HCT116 (cell line): ENCODE data around the gene GFY. TPM values are rescaled to one million over a fixed set of nuclear protein-coding genes. Genes with fewer than 3 reads are reported as not detected.
A peak's percentile ranks its signal among the peaks of the same experiment; 100 is the strongest.

ENCODE experiments used
- ATAC-seq: fragments of 200-7000 bp; cut with Tn5 transposase; 2 replicates; pipeline ENCODE4 v1.9.1; 2020; ENCODE audit warnings: mild to moderate bottlenecking, moderate library complexity
- BruUV-seq: library from RNA; stranded (reverse); fragments of 400-500 nt; replicated peaks from 2 replicates; lab custom pipeline; 2021; lab: Mats Ljungman, UMichigan
- CTCF ChIA-PET: fragments of 300-600 bp; sonication (Branson Sonifier 250); formaldehyde crosslinking; loops from one replicate; lab custom pipeline; 2021; ENCODE audit warnings: antibody characterized with exemption; lab: Charles Lee
- POLR2A ChIA-PET: fragments of 300-600, 350-600 bp; sonication (Branson Sonifier 250); formaldehyde crosslinking; loops from one replicate; lab custom pipeline; 2021; ENCODE audit warnings: antibody characterized with exemption; lab: Charles Lee
- RAD21 ChIA-PET, 2 experiments: fragments of 300-600 bp; sonication (Branson Sonifier 250); formaldehyde crosslinking; loops; one replicate each; lab custom pipeline; 2023; ENCODE audit warnings: low total read pairs in 2 of 2; ENCODE audit not compliant: uncharacterized antibody in 2 of 2, unreplicated experiment in 2 of 2, low non-redundant PET in 1 of 2; lab: Charles Lee
- DNase-seq: peaks from one replicate; pipeline ENCODE4 v3.0.0-alpha.2; 2010; ENCODE audit warnings: low read depth, low spot score
- H2AFZ ChIP-seq: fragments of 200-600 bp; shearing (Covaris generic), sonication (generic); 2 replicates; pipeline ENCODE4 v1.6.1; 2017; ENCODE audit warnings: low read depth, mixed run types, mixed read lengths, antibody characterized with exemption, low read length; ENCODE audit not compliant: poor library complexity, severe bottlenecking
- H3K27ac ChIP-seq: 2 replicates; pipeline ENCODE4 v1.5.1; 2012; ENCODE audit warnings: low read depth, low read length
- H3K27me3 ChIP-seq: fragments of 200-600 bp; sonication (generic); 2 replicates; pipeline ENCODE4 v1.6.1; 2016; ENCODE audit warnings: mixed run types, low read length, mixed read lengths; ENCODE audit not compliant: insufficient read depth
- H3K36me3 ChIP-seq, 2 experiments: fragments of 200-500 bp in 1 of 2; fragments of 200-600 bp in 1 of 2; sonication (Bioruptor generic) in 1 of 2; sonication (generic) in 1 of 2; 2 replicates each; pipeline versions ENCODE4 v1.5.1 to v1.6.1; 2014 to 2016; ENCODE audit warnings: low read length in 2 of 2, inconsistent platforms in 1 of 2, mixed read lengths in 1 of 2, mixed run types in 1 of 2; ENCODE audit not compliant: insufficient read depth in 2 of 2, control insufficient read depth in 1 of 2
- H3K4me1 ChIP-seq, 2 experiments: fragments of 200-600 bp in 1 of 2; sonication (generic) in 1 of 2; 2 replicates each; pipeline versions ENCODE4 v1.5.1 to v1.6.1; 2012 to 2017; ENCODE audit warnings: low read length in 2 of 2, inconsistent platforms in 1 of 2, mild to moderate bottlenecking in 1 of 2, mixed read lengths in 1 of 2, mixed run types in 1 of 2, moderate library complexity in 1 of 2; ENCODE audit not compliant: insufficient read depth in 2 of 2, control insufficient read depth in 1 of 2
- H3K4me2 ChIP-seq: fragments of 200-600 bp; sonication (generic); 2 replicates; pipeline ENCODE4 v1.6.1; 2017; ENCODE audit warnings: mixed run types, low read length, mixed read lengths
- H3K4me3 ChIP-seq, 2 experiments: fragments of 200-600 bp in 1 of 2; sonication (generic) in 1 of 2; replicated peaks in 1 of 2; 2 replicates each; pipeline ENCODE4 v1.5.1; 2011 to 2016; ENCODE audit warnings: low read length in 2 of 2, control low read depth in 1 of 2, low read depth in 1 of 2, mild to moderate bottlenecking in 1 of 2, mixed read lengths in 1 of 2, mixed run types in 1 of 2
- H3K79me2 ChIP-seq: fragments of 200-600 bp; sonication (generic); 2 replicates; pipeline ENCODE4 v1.6.1; 2017; ENCODE audit warnings: mild to moderate bottlenecking, mixed run types, low read length, moderate library complexity, mixed read lengths; ENCODE audit not compliant: insufficient read depth
- H3K9ac ChIP-seq: fragments of 200-600 bp; sonication (generic); 2 replicates; pipeline ENCODE4 v1.6.1; 2016; ENCODE audit warnings: low read length, mixed read lengths
- H3K9me2 ChIP-seq: fragments of 200-600 bp; sonication (generic), shearing (Covaris generic); 2 replicates; pipeline ENCODE4 v1.6.1; 2017; ENCODE audit warnings: mixed run types, mild to moderate bottlenecking, moderate library complexity; ENCODE audit not compliant: insufficient read depth
- H3K9me3 ChIP-seq, 2 experiments: fragments of 200-500 bp in 1 of 2; fragments of 200-600 bp in 1 of 2; sonication (Bioruptor generic) in 1 of 2; sonication (generic) in 1 of 2; 2 replicates each; pipeline ENCODE4 v1.6.1; 2014 to 2017; ENCODE audit warnings: low read length in 2 of 2, mixed read lengths in 2 of 2, inconsistent platforms in 1 of 2, low read depth in 1 of 2, mild to moderate bottlenecking in 1 of 2, mixed run types in 1 of 2, moderate library complexity in 1 of 2; ENCODE audit not compliant: control insufficient read depth in 1 of 2, insufficient read depth in 1 of 2
- H4K20me1 ChIP-seq: fragments of 200-600 bp; sonication (generic), shearing (Covaris generic); 2 replicates; pipeline ENCODE4 v1.6.1; 2017; ENCODE audit warnings: mixed run types, mild to moderate bottlenecking, moderate library complexity; ENCODE audit not compliant: insufficient read depth
- CEBPB ChIP-seq: IDR thresholded peaks from 2 replicates; pipeline ENCODE4 v1.6.1; 2012; ENCODE audit warnings: low read depth
- ELF1 ChIP-seq: IDR thresholded peaks from 2 replicates; pipeline ENCODE4 v1.6.1; 2012; ENCODE audit warnings: low read depth, borderline replicate concordance
- EZH2 ChIP-seq: fragments of 200-600 bp; sonication (generic); IDR thresholded peaks from 2 replicates; pipeline ENCODE4 v1.6.1; 2017; ENCODE audit warnings: antibody characterized with exemption, mixed run types
- EZH2phosphoT487 ChIP-seq: fragments of 200-600 bp; IDR thresholded peaks from 2 replicates; pipeline ENCODE4 v1.6.1; 2018; ENCODE audit warnings: antibody characterized with exemption, borderline replicate concordance
- FOSL1 ChIP-seq: IDR thresholded peaks from 2 replicates; pipeline ENCODE4 v1.6.1; 2012; ENCODE audit warnings: low read depth
- POLR2AphosphoS5 ChIP-seq: IDR thresholded peaks from 2 replicates; pipeline ENCODE4 v1.6.1; 2011; ENCODE audit warnings: mild to moderate bottlenecking, low read depth, low read length, moderate library complexity
- RAD21 ChIP-seq: IDR thresholded peaks from 2 replicates; pipeline ENCODE4 v1.6.1; 2012; ENCODE audit warnings: low read depth, mild to moderate bottlenecking
- SP1 ChIP-seq: IDR thresholded peaks from 2 replicates; pipeline ENCODE4 v1.6.1; 2012; ENCODE audit warnings: low read depth
- TCF7L2 ChIP-seq: IDR thresholded peaks from 2 replicates; pipeline ENCODE4 v1.7.0; 2011; ENCODE audit warnings: borderline replicate concordance, inconsistent platforms; ENCODE audit not compliant: insufficient read depth, insufficient read length; ENCODE audit errors: extremely low read depth
- ZFX ChIP-seq: fragments of 450-650 bp; IDR thresholded peaks from 2 replicates; pipeline ENCODE4 v1.6.1; 2017
- intact Hi-C: fragments of 100-400 bp; cut with micrococcal nuclease; formaldehyde crosslinking; loops from 2 replicates; pipeline ENCODE4 v1.10.0; 2022
- total RNA-seq: library from RNA; stranded (reverse); gene quantifications from one replicate; pipeline ENCODE4 v1.2.1, GENCODE V29; 2021; ENCODE audit not compliant: unreplicated experiment
- TF ChIP-seq, protein P1 (sequence below): IDR thresholded peaks from 2 replicates; pipeline ENCODE4 v1.6.1; 2012
- TF ChIP-seq, protein P2 (sequence below): IDR thresholded peaks from 2 replicates; pipeline ENCODE4 v1.6.1; 2011; ENCODE audit warnings: mild to moderate bottlenecking, low read length, moderate library complexity; ENCODE audit not compliant: insufficient replicate concordance; ENCODE audit errors: extremely low read depth
- TF ChIP-seq, protein P3 (sequence below): IDR thresholded peaks from 2 replicates; pipeline ENCODE4 v1.6.1; 2012

GFY gene
- total RNA-seq, 1 experiment from 2014 or later: 2.6 TPM

DNA sequence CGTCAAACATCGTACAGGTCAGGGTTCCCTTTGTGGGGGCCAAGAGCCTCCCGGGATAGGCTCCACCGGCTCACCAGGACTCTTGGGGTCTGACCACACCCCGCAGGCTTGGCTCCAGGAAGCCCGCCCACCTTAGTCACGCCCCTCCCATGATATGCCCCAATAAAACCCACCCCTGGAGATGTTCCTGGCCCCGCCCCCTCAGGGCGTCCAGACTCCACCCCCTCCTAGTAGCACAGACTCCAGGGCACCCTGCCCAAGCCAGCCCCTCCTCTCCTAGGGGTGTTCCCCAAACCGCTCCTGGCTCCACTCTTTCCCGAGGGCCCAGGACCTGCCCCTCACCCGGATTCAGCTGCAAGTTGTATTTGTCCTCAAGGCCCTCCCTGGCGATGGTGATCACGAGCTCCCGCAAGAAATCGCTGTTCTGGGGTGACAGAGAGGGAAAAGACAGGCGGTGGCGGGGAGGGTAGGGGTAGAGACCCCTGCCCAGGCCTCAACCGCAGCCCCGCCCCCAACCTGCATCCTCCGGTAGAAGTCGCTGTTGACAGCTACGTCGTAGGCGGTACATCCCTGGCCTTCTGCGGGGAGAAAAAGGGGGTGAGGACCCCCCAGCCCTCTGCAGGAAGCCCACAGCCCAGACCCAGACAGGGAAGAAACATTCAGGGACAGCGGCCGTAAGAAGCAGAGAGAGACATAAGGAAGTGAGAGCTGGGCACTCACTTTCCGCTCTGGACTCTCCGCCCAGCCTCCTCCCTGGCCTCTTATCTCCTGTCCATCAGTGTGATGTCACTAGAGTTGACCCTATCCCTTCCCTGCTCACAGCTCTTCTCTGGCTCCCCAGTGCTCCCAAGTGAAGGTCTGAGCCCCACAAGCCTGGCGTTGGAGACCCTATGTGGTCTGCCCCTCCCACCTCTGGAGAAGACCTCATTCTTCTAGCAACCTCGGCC lies 22.6 kb downstream of the GFY start:
- Histone ChIP-seq H3K27ac (no peak overlapping the region; the same call in 1 of the 2 replicates), H3K4me1 (peaks cover 17 to 47% of the 10 kb centered on the region in 2 experiments; a peak in 3 of 4 replicates), H3K79me2 (peaks cover 25% of the 10 kb centered on the region), H2AFZ (no peak overlapping the region), H3K36me3 (peaks cover 14 to 16% of the 10 kb centered on the region in 2 experiments; a peak in 2 of 4 replicates), H3K9me3 (no peaks in the 10 kb centered on the region), H3K9ac (no peak overlapping the region), H3K4me2 (no peak overlapping the region), H3K9me2 (no peaks in the 10 kb centered on the region), H4K20me1 (no peaks in the 10 kb centered on the region), H3K4me3 (no peak overlapping the region), H3K27me3 (no peaks in the 10 kb centered on the region)
- CTCF ChIA-PET: no interaction called here
- DNase-seq: peak; percentile 50
- POLR2A ChIA-PET: no interaction called here
- peak; percentile 13 for ATAC-seq
- intact Hi-C loops: no loop called here
- BruUV-seq: no TSS peak
- TF ChIP-seq RAD21 (no peak), SP1 (no peak), FOSL1 (no peak), CEBPB (no peak), TCF7L2 (no peak), ZFX (no peak), EZH2phosphoT487 (no peak), EZH2 (no peak), POLR2AphosphoS5 (no peak; the same call in 1 of the 2 replicates), ELF1 (no peak)
- TF ChIP-seq, protein P1, sequence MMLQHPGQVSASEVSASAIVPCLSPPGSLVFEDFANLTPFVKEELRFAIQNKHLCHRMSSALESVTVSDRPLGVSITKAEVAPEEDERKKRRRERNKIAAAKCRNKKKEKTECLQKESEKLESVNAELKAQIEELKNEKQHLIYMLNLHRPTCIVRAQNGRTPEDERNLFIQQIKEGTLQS: no peak
- TF ChIP-seq, protein P2, sequence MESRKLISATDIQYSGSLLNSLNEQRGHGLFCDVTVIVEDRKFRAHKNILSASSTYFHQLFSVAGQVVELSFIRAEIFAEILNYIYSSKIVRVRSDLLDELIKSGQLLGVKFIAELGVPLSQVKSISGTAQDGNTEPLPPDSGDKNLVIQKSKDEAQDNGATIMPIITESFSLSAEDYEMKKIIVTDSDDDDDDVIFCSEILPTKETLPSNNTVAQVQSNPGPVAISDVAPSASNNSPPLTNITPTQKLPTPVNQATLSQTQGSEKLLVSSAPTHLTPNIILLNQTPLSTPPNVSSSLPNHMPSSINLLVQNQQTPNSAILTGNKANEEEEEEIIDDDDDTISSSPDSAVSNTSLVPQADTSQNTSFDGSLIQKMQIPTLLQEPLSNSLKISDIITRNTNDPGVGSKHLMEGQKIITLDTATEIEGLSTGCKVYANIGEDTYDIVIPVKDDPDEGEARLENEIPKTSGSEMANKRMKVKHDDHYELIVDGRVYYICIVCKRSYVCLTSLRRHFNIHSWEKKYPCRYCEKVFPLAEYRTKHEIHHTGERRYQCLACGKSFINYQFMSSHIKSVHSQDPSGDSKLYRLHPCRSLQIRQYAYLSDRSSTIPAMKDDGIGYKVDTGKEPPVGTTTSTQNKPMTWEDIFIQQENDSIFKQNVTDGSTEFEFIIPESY: no peak
- TF ChIP-seq, protein P3, sequence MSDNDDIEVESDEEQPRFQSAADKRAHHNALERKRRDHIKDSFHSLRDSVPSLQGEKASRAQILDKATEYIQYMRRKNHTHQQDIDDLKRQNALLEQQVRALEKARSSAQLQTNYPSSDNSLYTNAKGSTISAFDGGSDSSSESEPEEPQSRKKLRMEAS: no peak
- RAD21 ChIA-PET: no interaction called here
